Adrenal gland (tissue), 12 donors: ENCODE data around the gene ZNF521. TPM values are rescaled to one million over a fixed set of nuclear protein-coding genes. Genes with fewer than 3 reads are reported as not detected.

Source experiments
- DNase-seq, 7 donors: peaks; one replicate each; pipeline ENCODE4 v3.0.0-alpha.2; 2019 to 2020
- H3K27ac ChIP-seq, 5 donors: fragments of 200-600 bp; sonication (generic) in 4 of 5; 1 replicate in 3 of 5; 2 replicates in 2 of 5; pipeline versions ENCODE4 v1.5.1 to v1.8.0; 2016 to 2020; ENCODE audit warnings: mild to moderate bottlenecking in 1 of 5
- H3K27me3 ChIP-seq: fragments of 200-600 bp; 2 replicates; pipeline ENCODE4 v1.8.0; 2021
- H3K36me3 ChIP-seq, 2 donors: fragments of 200-600 bp; replicated peaks in 1 of 2; 1 replicate in 1 of 2; 2 replicates in 1 of 2; pipeline versions ENCODE4 v1.5.1 to v1.8.0; 2018 to 2022
- H3K4me1 ChIP-seq, 2 donors: fragments of 200-600 bp; replicated peaks in 1 of 2; 1 replicate in 1 of 2; 2 replicates in 1 of 2; pipeline versions ENCODE4 v1.5.1 to v1.8.0; 2018 to 2021
- H3K4me3 ChIP-seq, 4 donors: fragments of 200-600 bp; sonication (generic) in 3 of 4; one replicate each; pipeline ENCODE4 v1.5.1; 2016 to 2018
- H3K9me3 ChIP-seq, 3 donors: fragments of 200-600 bp; sonication (generic) in 1 of 3; replicated peaks in 1 of 3; 1 replicate in 2 of 3; 2 replicates in 1 of 3; pipeline versions ENCODE4 v1.5.1 to v1.8.0; 2016 to 2021
- POLR2A ChIP-seq, 2 donors: fragments of 450-650 bp; IDR thresholded peaks; one replicate each; pipeline ENCODE4 v1.6.1; 2017; ENCODE audit warnings: antibody characterized with exemption in 2 of 2, mild to moderate bottlenecking in 2 of 2, moderate library complexity in 1 of 2
- WGBS, 4 donors: extraction: QIAGEN DNeasy Blood & Tissue Kit in 2 of 4; methylation state at CpG; one replicate each; pipeline versions ENCODE4 v1.1.5 to v1.1.7; 2013 to 2017; 5-methylcytosine and 5-hydroxymethylcytosine counted together
- intact Hi-C, 2 donors: fragments of 100-400 bp; cut with DNase I; formaldehyde crosslinking; loops; one replicate each; pipeline versions ENCODE4 v1.14.1 to v1.15.0; 2022 to 2023
- polyA plus RNA-seq, 3 donors: library from polyadenylated mRNA; stranded (reverse); fragments of 200-250 nt in 2 of 3; fragments of 350-450 nt in 1 of 3; fragmentation: Illumina TruSeq in 1 of 3; extraction: RNeasy Lipid Tissue Mini Kit (QIAGEN cat#74804) in 1 of 3; gene quantifications; one replicate each; pipeline ENCODE4 v1.2.3, GENCODE V29; 2013 to 2014
- total RNA-seq, 9 donors: library from RNA; depleted of rRNA in 4 of 9; stranded (reverse); fragments of >200 nt in 4 of 9; fragments of 120-200 nt in 1 of 9; fragmentation: NEBNext Ultra II Directional in 1 of 9; extraction: Animal tissue kit (Norgen Biotek cat#: 25700) in 1 of 9; gene quantifications; one replicate each; pipeline versions ENCODE4 v1.1.0 to v1.2.4, GENCODE V29; 2013 to 2023
- TF ChIP-seq, protein P1 (sequence below), 6 experiments: fragments of 450-650 bp in 4 of 6; fragments of 200-600 bp in 2 of 6; sonication (generic) in 1 of 6; IDR thresholded peaks; 1 replicate in 5 of 6; 2 replicates in 1 of 6; pipeline versions ENCODE4 v1.5.1 to v1.8.0; 2016 to 2021; ENCODE audit warnings: antibody characterized with exemption in 6 of 6, mild to moderate bottlenecking in 2 of 6, moderate library complexity in 1 of 6
- donor health status: healthy with polysubstance abuse.
- donor health status: Bipolar disorder and iron deficiency.
- donor health status: DM: yes; HTN: yes; CAD: no.
- donor health status: DM: no; HTN: no; CAD: no.
- donor health status: DM: no; HTN: no; CAD: no.
- donor health status: DM: yes; HTN: yes; CAD: no.

ZNF521 gene
- total and polyA plus RNA-seq, 12 donors = 3.7 to 270 (median 43.0) TPM

DNA sequence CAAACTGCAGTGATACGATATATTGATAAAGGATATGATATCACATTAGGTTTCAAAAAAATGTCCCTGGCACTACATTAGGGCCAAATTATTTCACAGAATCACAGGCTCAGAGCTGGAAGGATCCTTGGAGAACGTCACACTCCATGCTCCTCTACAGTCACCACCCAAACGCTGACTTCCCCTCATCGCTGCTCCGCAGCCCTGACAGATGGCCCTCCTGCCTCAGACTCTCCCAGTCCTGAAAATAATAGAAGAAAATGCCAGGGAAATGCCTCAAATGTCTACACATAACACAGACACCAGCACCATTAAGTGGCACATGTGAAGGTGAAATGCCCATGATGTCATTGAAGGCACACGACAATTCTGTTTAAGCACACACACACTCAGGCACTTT lies 72.0 kb downstream of the ZNF521 start:
- H3K27me3 ChIP-seq = no peaks in the 10 kb centered on the region
- DNase-seq = no peak
- H3K36me3 ChIP-seq = no peaks in the 10 kb centered on the region
- 78 to 91% (median 88%) methylated on average over 6 of the region's 6 CpGs for WGBS, 4 donors
- H3K4me3 ChIP-seq = no peak overlapping the region
- peaks cover 8 to 9% of the 10 kb centered on the region in 2 donors for H3K4me1 ChIP-seq
- intact Hi-C loops = no loop called here
- H3K27ac ChIP-seq = no peak overlapping the region
- TF ChIP-seq, protein P1, sequence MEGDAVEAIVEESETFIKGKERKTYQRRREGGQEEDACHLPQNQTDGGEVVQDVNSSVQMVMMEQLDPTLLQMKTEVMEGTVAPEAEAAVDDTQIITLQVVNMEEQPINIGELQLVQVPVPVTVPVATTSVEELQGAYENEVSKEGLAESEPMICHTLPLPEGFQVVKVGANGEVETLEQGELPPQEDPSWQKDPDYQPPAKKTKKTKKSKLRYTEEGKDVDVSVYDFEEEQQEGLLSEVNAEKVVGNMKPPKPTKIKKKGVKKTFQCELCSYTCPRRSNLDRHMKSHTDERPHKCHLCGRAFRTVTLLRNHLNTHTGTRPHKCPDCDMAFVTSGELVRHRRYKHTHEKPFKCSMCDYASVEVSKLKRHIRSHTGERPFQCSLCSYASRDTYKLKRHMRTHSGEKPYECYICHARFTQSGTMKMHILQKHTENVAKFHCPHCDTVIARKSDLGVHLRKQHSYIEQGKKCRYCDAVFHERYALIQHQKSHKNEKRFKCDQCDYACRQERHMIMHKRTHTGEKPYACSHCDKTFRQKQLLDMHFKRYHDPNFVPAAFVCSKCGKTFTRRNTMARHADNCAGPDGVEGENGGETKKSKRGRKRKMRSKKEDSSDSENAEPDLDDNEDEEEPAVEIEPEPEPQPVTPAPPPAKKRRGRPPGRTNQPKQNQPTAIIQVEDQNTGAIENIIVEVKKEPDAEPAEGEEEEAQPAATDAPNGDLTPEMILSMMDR (IDR thresholded peaks at IDR 0.05) = no peak
- no peak for TF ChIP-seq POLR2A (IDR thresholded peaks at IDR 0.05)
- H3K9me3 ChIP-seq = no peaks in the 10 kb centered on the region

DNA sequence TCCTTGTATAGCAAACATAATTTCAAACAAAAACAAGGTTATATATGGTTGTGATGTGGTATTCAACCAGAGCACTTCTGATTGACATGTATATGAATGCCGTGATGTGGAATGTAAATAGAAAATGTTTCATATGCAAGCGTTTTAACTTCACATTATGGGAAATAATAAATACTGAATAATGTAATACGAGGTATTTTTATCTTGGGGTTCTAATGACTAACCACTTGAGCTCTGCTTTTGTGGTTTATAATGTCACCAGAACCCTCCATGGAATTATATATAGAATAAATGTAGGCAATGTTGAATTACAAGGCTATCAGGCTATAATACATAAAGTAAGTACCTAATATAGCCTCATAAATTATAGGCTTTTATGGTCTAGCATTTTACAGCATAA lies 72.4 kb downstream of the ZNF521 start:
- no peaks in the 10 kb centered on the region for H3K9me3 ChIP-seq
- no peaks in the 10 kb centered on the region for H3K27me3 ChIP-seq
- intact Hi-C loops = no loop called here
- no peak for TF ChIP-seq POLR2A (IDR thresholded peaks at IDR 0.05)
- TF ChIP-seq, protein P1 (IDR thresholded peaks at IDR 0.05) = no peak
- no peak for DNase-seq
- peaks cover 6 to 8% of the 10 kb centered on the region in 2 donors for H3K4me1 ChIP-seq
- WGBS, 4 donors = 74 to 83% (median 80%) methylated on average over 3 of the region's 3 CpGs
- no peak overlapping the region for H3K27ac ChIP-seq
- no peak overlapping the region for H3K4me3 ChIP-seq
- no peaks in the 10 kb centered on the region for H3K36me3 ChIP-seq

DNA sequence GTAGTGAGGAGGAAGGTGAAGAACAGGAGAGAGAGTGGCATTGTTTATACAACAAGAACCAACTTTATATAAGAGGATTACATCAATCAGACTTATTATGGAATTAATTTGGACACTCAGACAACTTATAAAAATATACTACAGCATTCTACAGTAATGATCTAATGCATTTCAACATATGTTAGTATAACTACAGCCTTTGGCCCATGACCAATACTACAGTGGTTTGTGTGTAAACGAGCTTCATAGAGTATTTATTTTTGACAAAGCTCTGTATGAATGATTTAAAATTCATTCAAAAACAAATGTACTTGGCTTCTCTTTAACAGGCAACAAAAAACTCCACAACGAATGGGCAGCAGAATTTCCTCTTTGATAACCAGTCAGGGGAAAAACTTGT lies 72.8 kb downstream of the ZNF521 start:
- Histone ChIP-seq H3K4me1 (peaks cover 5 to 8% of the 10 kb centered on the region in 2 donors), H3K27me3 (no peaks in the 10 kb centered on the region), H3K9me3 (no peaks in the 10 kb centered on the region), H3K36me3 (no peaks in the 10 kb centered on the region), H3K4me3 (no peak overlapping the region), H3K27ac (no peak overlapping the region)
- DNase-seq = no peak
- TF ChIP-seq, protein P1 (IDR thresholded peaks at IDR 0.05) = no peak
- intact Hi-C loops = no loop called here
- 42 to 59% (median 52%) methylated on average over 2 of the region's 2 CpGs for WGBS, 4 donors

DNA sequence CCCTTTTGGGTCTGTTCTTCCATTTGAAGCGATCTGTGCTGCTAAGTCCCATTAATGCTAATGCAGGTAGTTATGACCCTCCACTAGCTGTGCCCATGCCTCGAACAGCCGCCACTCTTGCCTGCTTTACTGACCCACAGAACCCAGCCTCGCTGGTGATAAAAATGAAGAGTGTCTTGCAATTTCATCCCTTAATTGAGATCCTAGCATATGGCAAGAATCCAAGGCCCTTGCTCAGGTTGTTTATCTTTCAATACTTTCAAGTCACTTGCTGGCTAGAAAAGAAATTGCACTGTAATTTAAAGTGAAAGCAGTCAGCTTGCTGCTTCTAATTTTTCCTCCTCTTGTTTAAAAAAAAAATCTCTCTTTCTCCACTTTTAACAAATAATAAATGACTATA lies 73.6 kb downstream of the ZNF521 start:
- no peaks in the 10 kb centered on the region for H3K27me3 ChIP-seq
- no peak overlapping the region for H3K27ac ChIP-seq
- TF ChIP-seq, protein P1 (IDR thresholded peaks at IDR 0.05) = peak in 2 of 6 experiments; percentile 7 to 20
- TF ChIP-seq POLR2A (IDR thresholded peaks at IDR 0.05) = no peak
- H3K36me3 ChIP-seq = no peaks in the 10 kb centered on the region
- peaks cover 5 to 8% of the 10 kb centered on the region in 2 donors for H3K4me1 ChIP-seq
- H3K9me3 ChIP-seq = no peaks in the 10 kb centered on the region
- WGBS, 4 donors = 48 to 58% (median 48%) methylated on average over 4 of the region's 4 CpGs
- peak overlapping the region in 1 of 4 donors; percentile 23 for H3K4me3 ChIP-seq
- intact Hi-C loops = no loop called here
- DNase-seq = peak in 3 of 7 donors; percentile 25 to 33 (median 31)
